ENCODE results near the gene VPS51. TPM values are rescaled to one million over a fixed set of nuclear protein-coding genes. Genes with fewer than 3 reads are reported as not detected.
A peak's percentile ranks its signal among the peaks of the same experiment; 100 is the strongest.

The VPS51 gene
- total and polyA plus RNA-seq, 2 of the 13 experiments (the other 11 are each of a cell fraction or from before 2014, with no cell fraction given), result 76.3 to 90.6 TPM

DNA sequence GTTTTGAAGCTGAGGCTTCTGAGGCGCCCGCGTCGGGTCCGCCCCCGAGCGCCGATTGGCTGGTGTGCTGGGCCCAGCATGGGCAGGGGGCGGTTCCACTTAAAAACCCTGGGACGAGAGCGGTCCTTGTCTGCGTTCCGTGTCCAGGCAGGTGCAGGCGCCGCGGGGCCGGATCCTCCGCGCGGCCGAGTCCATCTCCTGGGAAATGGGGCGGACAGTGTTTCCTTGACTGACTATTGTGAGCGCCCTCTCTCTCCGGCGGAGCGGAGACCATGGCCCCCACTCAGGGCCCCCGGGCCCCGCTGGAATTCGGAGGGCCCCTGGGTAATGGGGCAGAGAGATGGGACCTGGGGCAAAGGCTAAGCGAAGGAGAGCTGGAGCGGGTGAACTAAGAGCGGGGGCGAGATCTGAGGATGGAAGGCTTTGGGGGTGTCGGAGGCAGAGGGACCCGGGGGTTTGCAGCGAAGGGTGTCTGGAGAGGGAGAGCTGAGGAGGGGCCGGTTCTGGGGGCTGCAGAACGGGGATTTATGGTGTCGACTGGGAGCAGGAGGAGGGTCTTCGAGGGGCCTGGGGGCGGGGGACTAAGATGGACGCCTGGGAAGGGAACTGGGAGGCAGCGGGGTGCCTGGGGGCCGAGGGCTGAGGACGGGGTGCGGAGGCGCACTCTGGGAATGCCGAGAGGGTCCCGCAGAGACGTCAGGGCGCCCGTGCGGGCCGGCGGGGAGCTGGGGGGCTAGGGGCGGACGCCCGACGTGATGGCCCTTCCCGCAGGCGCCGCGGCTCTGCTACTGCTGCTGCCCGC lies 15.9 kb downstream of the VPS51 start, which contains the start of gene TM7SF2 (continued):
- TF ChIP-seq, protein P1, sequence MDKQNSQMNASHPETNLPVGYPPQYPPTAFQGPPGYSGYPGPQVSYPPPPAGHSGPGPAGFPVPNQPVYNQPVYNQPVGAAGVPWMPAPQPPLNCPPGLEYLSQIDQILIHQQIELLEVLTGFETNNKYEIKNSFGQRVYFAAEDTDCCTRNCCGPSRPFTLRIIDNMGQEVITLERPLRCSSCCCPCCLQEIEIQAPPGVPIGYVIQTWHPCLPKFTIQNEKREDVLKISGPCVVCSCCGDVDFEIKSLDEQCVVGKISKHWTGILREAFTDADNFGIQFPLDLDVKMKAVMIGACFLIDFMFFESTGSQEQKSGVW (CRISPR knock-in tag; IDR thresholded peaks at IDR 0.05; ENCODE audit: borderline replicate concordance), result no peak
- TF ChIP-seq, protein P2, sequence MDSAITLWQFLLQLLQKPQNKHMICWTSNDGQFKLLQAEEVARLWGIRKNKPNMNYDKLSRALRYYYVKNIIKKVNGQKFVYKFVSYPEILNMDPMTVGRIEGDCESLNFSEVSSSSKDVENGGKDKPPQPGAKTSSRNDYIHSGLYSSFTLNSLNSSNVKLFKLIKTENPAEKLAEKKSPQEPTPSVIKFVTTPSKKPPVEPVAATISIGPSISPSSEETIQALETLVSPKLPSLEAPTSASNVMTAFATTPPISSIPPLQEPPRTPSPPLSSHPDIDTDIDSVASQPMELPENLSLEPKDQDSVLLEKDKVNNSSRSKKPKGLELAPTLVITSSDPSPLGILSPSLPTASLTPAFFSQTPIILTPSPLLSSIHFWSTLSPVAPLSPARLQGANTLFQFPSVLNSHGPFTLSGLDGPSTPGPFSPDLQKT (CRISPR knock-in tag; IDR thresholded peaks at IDR 0.05; ENCODE audit: borderline replicate concordance), result 0 out of 2 replicates have a peak, but pooled peaks have one; percentile 46
- TF ChIP-seq ZNF781 (CRISPR knock-in tag; IDR thresholded peaks at IDR 0.05; ENCODE audit: borderline replicate concordance, not compliant biosample characterization), result peak; percentile 94
- TF ChIP-seq ZNF256 (CRISPR knock-in tag; conservative IDR thresholded peaks at IDR 0.05), result no peak
- no peak for TF ChIP-seq KAT7 (CRISPR knock-in tag; IDR thresholded peaks at IDR 0.05; ENCODE audit: borderline replicate concordance)
- TF ChIP-seq NFE2 (CRISPR knock-in tag; IDR thresholded peaks at IDR 0.05), result no peak
- TF ChIP-seq ZNF383 (CRISPR knock-in tag; IDR thresholded peaks at IDR 0.05; ENCODE audit: borderline replicate concordance), result no peak
- TF ChIP-seq ZNF772 (CRISPR knock-in tag; IDR thresholded peaks at IDR 0.05), result peak; percentile 47; the same call in 1 of the 2 replicates
- peak; percentile 21; the same call in 1 of the 2 replicates for TF ChIP-seq XBP1 (CRISPR knock-in tag; IDR thresholded peaks at IDR 0.05)
- no peak for TF ChIP-seq SMAD1 (CRISPR knock-in tag; IDR thresholded peaks at IDR 0.05; ENCODE audit: borderline replicate concordance, low read depth)
- TF ChIP-seq TGIF2 (CRISPR knock-in tag; IDR thresholded peaks at IDR 0.05), result peak; percentile 65; the same call in 1 of the 2 replicates
- TF ChIP-seq ZNF747 (CRISPR knock-in tag; IDR thresholded peaks at IDR 0.05; ENCODE audit: borderline replicate concordance), result 0 out of 2 replicates have a peak, but pooled peaks have one; percentile 44
- TF ChIP-seq RELA (CRISPR knock-in tag; IDR thresholded peaks at IDR 0.05), result no peak
- TF ChIP-seq ZNF644 (CRISPR knock-in tag; IDR thresholded peaks at IDR 0.05; ENCODE audit: low read depth), result no peak
- TF ChIP-seq, protein P3, sequence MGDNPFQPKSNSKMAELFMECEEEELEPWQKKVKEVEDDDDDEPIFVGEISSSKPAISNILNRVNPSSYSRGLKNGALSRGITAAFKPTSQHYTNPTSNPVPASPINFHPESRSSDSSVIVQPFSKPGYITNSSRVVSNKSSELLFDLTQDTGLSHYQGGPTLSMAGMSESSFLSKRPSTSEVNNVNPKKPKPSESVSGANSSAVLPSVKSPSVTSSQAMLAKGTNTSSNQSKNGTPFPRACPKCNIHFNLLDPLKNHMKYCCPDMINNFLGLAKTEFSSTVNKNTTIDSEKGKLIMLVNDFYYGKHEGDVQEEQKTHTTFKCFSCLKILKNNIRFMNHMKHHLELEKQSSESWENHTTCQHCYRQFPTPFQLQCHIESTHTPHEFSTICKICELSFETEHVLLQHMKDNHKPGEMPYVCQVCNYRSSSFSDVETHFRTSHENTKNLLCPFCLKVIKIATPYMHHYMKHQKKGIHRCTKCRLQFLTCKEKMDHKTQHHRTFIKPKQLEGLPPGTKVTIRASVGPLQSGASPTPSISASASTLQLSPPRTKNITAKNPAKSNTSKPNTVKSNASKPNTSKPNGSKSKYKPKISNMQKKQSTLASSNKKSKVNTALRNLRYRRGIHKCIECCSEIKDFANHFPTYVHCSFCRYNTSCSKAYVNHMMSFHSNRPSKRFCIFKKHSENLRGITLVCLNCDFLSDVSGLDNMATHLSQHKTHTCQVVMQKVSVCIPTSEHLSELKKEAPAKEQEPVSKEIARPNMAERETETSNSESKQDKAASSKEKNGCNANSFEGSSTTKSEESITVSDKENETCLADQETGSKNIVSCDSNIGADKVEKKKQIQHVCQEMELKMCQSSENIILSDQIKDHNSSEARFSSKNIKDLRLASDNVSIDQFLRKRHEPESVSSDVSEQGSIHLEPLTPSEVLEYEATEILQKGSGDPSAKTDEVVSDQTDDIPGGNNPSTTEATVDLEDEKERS (CRISPR knock-in tag; IDR thresholded peaks at IDR 0.05), result peak; percentile 52; the same call in 1 of the 2 replicates
- no peak for TF ChIP-seq CHCHD3 (CRISPR knock-in tag; IDR thresholded peaks at IDR 0.05)
- no peak for TF ChIP-seq MTA3 (CRISPR knock-in tag; IDR thresholded peaks at IDR 0.05)
- TF ChIP-seq POLR2G (IDR thresholded peaks at IDR 0.05; ENCODE audit: low read depth, low read length), result peak; percentile 100
- TF ChIP-seq ZBTB38 (CRISPR knock-in tag; IDR thresholded peaks at IDR 0.05), result no peak
- TF ChIP-seq JUNB (CRISPR knock-in tag; IDR thresholded peaks at IDR 0.05; ENCODE audit: borderline replicate concordance), result no peak
- TF ChIP-seq ZNF777 (CRISPR knock-in tag; IDR thresholded peaks at IDR 0.05), result no peak
- 0 out of 2 replicates have a peak, but pooled peaks have one; percentile 9 for TF ChIP-seq FOSL2 (CRISPR knock-in tag; IDR thresholded peaks at IDR 0.05)
- TF ChIP-seq, protein P4, sequence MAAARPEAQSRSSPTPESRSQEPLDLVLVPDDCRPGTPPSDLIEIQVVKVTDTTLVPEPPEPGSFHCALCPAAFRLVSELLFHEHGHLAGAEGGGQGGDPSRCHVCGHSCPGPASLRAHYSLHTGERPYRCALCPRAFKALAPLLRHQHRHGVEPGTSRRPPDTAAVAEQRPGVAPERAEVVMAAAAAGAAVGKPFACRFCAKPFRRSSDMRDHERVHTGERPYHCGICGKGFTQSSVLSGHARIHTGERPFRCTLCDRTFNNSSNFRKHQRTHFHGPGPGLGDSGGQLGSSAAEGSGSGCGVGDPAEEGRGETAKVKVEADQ (CRISPR knock-in tag; IDR thresholded peaks at IDR 0.05; ENCODE audit: borderline replicate concordance), result peak; percentile 10
- TF ChIP-seq ZNF136 (CRISPR knock-in tag; IDR thresholded peaks at IDR 0.05; ENCODE audit: low read depth), result no peak; the same call in 1 of the 2 replicates
